ENCODE measurements around the gene SCGB1A1.
A peak's percentile ranks its signal among the peaks of the same experiment; 100 is the strongest.
"Not testable (repeated sequence)": the region's sequence is repeated elsewhere in the genome, so short reads cannot be mapped to it uniquely, and the experiment has no call there.

Gene SCGB1A1, protein sequence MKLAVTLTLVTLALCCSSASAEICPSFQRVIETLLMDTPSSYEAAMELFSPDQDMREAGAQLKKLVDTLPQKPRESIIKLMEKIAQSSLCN

DNA sequence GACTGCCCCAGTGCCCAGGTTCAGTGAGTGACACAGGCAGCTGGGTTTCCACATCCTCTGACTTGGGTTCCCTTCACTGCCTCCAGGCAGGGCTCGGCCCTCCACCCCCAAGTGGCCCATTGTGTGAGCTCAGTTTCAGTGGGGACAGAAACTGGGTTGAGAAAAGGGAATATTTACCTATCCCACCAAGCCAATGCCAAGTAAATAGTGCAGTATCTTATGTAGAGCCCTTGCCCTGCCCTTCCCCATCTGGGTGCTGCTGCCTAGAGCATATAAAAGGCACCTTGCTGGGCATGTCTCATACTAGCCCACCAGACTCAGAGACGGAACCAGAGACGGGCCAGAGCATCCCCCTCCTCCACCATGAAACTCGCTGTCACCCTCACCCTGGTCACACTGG lies at the start of gene SCGB1A1:
SCGB1A1 (plus strand) TSS at position 301 of the 400 bp plus-strand sequence; CDS start at position 364, 63 bp downstream.
- no peak for DNase-seq

DNA sequence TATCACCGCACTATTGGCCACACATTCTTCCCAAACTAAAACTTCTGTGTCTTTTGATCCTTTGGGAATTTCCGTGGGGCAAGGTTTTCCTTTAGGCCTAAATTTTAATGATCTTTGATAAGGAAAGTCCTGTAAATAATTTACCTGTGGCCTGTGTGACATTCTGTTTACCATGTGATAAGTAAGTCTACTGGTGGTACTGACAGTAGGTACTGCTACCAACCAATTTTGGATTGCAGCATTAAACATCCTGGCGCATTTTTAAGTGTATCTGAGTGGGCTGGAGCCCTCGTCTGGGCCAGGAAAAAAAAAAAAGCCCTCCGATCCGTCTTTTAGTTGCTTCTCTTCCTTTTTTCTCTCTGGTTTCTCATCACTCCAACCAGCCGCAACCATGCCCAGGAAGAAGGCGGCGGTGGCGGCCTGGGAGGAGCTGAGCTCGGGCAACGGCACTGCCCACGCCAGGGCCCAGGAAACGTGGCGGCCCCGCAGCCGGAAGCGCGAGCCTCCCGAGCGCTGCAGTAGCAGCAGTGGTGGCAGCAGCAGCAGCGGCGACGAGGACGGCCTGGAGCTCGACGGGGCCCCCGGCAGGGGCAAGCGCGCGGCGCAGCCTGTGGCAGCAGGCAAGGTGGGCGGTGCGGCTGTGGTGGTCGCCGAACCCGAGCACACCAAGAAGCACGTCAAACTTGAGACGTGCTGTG lies 47.9 kb upstream of the SCGB1A1 start:
- DNase-seq, result no peak

DNA sequence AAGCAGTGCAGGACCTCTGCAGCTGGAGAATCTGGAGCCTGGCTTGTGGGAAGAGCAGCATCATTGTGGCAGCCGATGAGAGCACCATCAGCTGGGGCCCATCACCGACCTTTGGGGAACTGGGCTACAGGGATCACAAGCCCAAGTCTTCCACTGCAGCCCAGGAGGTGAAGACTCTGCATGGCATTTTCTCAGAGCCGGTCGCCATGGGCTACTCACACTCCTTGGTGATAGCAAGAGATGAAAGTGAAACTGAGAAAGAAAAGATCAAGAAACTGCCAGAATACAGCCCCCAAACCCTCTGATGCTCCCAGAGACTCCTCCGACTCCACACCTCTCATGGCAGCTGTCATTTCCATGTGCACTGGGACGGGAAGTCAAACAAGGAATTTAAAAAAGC lies 46.0 kb upstream of the SCGB1A1 start:
- no peak for DNase-seq

DNA sequence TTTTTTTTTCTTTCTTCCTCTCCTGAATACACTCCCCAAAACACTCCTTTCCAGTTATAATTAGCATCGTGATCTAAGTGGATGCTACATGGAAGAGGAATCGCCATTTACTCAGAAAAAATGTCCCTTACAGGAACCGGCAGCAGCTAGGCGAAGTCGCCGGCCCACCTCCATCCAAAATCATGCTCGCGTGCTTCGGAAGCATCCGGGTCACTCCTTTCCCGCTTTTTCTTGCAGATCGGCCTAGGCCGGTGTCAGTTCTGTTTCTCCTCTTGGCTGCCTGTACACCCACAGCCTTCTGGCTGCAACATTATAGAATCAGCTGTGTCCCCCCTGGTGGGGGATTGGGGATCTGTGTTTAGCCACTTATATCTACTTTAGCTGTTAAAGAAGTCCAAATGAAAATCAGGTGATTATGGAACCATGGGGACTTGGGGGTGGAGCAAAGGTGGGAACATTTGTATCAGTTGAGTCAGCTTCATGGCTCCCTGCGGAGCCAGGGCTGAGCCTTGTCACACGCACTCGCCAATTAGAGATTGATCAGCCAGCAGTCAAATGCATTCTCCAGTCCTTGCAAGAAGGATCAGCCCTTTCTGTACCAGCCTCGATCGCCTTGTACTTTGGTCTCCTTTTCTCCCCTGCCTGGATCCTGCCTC lies 45.2 kb upstream of the SCGB1A1 start:
- DNase-seq, result no peak

DNA sequence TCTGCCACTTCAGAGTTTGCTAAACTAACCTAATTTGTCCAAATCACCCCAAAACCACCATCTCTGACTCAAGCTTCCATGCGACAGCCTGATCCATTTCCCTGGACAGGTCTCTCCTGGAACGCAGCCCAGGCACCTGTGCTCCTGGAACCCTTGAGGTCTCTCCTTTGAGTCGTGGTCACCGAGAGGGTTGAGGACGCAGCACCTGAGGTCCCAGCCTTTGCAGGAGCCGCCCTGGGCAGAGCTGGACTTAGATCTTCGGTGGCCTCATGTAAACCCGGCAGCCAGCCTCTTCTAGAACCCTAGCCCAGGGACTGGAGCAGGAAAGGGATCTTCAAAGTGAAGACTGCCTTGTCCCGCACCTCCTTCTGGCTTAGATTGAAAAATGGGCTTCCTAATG lies 44.0 kb upstream of the SCGB1A1 start:
- DNase-seq, result no peak

DNA sequence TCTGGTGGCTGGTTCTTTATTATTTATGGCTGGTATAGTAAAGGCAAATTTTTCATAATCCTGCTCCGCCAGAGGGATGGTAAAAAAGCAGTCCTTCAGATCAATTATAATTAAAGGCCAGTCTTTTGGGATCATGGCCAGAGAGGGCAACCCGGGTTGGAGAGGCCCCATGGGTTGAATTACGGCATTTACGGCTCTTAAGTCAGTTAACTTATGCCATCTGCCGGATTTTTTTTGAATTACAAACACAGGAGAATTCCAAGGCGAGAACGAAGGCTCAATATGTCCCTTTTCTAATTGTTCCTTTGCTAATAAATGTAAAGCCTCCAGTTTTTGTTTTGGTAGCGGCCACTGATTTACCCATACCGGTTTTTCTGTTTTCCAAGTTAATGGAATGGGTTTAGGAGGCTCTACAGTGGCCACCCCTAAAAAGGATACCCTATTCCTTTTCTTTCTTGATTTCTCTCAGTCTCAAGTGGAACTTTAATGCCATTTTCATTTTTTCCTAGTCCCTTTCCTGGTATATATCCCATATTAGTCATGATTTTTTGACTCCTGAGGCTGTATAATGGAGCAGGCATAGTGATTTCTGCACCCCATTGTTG lies 40.3 kb upstream of the SCGB1A1 start:
- peak; percentile 78 for DNase-seq

DNA sequence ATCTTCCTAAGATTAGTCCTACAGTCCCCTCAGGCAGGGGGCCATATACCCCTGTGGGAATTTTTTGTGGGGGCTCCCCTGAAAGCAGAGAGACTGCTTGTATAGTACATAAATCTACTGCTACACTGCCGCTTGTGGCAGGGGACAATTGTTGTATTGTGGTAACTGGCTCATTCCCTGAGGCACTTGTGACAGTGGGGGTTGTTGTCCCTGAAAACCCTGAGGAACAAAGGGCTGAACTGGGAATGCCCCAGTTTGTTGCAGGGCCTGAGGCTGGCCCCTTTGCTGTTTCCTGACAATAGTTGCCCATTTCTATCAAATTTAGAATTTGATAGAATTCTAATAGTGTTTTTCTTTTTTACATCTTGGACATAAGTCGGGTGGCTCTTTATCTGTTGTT lies 39.2 kb upstream of the SCGB1A1 start:
- peak; percentile 70 for DNase-seq

DNA sequence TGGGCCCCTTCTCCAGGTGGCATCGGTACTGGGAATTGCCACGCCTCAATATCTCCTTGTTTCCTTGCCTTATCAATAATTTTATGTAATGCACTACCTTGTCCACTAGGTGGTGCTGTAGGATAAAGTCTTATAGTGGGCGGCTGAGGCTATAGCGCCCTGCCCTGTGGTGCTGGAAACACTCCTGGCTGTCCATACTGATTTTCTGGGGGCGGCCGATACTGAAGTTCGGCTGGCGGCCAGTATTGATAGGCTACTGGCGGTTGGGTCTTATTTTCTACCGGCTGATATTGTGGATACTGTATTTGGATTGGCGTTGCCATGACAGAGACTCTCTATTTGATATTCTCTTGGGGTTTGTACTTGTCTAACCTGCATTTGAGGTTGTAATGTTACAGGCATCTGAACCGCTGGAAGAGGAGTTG lies 38.0 kb upstream of the SCGB1A1 start:
- peak; percentile 81 for DNase-seq

DNA sequence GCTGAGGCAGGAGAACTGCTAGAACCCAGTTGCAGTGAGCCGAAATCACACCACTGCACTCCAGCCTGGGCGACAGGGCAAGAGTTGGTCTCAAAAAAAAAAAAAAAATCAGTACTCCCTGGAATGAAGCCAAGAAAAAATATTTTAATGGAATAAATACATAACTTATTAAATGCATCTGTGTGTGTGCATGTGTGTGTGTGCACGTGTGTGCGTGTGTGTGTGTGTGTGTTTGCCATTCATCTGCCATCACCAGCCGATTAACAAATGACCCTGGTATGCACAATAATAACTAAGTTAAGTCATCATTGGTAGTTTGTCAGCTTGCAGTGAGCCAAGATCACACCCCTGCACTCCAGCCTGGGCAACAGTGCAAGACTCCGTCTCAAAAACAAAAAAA lies 35.0 kb upstream of the SCGB1A1 start:
- DNase-seq, result no peak

DNA sequence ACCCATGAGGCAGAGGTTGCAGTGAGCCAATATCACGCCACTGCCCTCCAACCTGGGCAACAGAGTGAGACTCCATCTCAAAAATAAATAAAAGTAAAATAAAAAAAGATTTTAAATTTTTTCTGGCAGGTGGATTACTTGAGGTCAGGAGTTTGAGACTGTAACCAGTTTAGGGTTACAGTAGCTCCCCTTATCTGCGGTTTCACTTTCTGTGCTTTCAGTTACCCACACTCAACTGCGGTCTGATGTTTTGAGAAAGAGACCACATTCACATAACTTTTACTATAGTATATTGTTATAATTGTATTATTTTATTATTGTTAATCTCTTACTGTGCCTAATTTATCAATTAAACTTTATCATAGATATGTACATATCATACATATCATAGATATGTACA lies 32.8 kb upstream of the SCGB1A1 start:
- DNase-seq, result not testable (repeated sequence)

DNA sequence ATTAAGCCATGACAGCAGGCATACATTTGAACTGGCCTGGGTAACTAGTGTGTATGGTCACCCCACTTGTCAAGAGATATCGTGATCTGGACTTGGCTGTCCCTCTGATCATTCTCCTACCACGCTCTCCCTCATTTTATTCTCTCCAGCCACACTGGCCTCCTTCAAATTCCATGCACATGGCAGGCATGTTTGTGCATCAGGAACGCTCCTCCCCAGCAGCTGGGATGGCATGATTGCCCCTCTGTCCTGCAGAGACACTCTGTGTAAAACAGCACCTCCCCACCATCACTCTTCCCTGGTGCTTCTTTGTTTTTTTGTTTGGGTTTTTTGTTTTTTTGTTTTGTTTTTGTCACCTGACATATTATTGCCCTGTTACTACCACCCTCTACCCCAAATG lies 31.5 kb upstream of the SCGB1A1 start:
- no peak for DNase-seq

DNA sequence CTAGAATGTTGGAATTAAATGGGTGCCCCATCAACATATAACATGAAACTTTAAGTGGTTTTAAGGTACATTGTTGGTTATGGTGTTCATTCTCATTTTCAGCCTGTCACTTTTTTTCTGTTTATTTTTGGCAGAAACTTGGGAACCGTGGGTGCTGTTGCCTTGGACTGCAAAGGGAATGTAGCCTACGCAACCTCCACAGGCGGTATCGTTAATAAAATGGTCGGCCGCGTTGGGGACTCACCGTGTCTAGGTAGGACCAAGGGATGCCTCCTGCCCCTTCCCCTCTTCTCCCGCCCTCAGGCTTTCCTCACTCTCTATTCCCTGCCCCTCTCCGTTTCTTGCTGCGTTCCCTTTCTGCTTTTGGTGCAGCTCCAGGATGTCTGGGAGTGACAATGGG lies 29.8 kb upstream of the SCGB1A1 start:
- no peak for DNase-seq

DNA sequence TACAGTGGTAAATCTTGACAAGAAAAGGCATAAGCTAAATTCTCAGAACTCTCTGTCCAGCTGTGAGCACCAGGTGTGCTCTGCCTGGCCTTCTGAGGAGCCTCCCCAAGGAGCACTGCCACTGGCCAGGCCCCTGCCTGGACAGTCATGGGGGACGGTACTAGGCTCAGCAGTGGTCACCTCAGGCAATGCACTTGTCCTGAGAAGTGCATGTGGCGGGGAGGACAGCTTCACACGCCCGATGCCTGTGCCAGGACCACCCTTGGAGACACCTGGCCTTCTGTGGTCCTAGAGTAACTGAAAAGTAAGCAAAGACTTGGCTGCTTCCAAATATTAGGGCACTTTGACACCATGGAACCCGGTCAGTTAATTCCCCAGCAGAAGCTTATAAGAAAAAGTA lies 28.6 kb upstream of the SCGB1A1 start:
- no peak for DNase-seq

DNA sequence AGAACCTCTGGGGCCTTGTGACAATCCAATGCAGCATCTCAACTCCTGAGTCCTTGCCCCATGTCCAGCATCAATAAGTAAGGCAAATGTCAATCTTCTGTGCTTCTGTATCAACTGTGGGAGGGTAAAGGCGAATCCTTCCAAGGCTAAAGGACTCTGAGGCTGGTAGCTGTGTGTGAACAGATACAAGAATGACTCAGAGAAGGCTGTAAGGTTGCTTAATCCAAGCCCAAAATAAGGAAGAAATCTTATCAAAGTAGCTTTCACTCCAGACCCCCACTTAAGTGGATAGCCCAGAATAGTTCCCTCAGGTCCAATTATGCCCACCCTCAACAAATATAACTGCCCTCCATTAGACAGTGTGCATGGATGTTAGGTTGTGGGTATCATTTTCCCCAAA lies 28.1 kb upstream of the SCGB1A1 start:
- DNase-seq, result no peak

DNA sequence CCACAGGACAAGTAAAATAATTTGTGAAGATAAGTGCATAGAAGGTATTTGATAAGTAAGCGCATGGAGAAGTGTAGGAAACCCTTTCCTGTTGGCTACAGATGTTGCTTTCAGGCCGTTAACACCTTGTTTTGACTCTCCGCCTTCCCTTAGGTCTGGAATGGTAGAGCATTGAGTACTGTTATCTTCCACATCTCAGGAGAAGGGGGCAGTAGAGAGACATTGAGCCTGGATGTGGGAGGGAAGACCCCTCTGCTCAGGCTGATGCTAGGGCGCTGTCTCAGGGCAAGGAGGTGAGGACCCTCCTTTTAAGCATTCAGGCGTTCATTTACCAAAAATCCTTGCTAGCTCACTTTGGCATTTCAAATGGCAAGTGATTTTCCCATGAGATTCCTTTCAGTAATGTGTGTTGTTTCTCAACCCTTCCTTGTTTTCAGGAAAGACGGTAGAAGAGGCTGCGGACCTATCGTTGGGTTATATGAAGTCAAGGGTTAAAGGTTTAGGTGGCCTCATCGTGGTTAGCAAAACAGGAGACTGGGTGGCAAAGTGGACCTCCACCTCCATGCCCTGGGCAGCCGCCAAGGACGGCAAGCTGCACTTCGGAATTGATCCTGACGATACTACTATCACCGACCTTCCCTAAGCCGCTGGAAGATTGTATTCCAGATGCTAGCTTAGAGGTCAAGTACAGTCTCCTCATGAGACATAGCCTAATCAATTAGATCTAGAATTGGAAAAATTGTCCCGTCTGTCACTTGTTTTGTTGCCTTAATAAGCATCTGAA lies 27.0 kb upstream of the SCGB1A1 start:
- DNase-seq, result no peak

DNA sequence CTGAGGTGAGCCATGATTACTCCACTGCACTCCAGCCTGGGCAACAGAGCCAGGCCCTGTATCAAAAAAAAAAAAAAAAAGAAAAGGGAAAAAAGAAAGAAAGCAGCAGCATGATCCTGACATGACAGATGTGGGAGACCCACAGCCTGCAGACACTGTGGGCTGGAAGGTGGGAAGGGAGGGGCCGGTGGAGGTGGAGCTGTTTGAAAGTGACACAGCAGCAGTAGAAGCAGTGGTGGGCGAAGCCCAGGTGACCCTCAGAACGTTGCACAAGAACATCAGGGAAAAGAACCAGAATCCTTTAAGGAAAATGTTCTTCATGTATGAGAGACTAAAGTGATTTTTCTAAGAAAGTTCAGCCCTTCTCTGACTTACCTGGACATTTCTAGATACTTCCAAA lies 26.3 kb upstream of the SCGB1A1 start:
- DNase-seq, result no peak

DNA sequence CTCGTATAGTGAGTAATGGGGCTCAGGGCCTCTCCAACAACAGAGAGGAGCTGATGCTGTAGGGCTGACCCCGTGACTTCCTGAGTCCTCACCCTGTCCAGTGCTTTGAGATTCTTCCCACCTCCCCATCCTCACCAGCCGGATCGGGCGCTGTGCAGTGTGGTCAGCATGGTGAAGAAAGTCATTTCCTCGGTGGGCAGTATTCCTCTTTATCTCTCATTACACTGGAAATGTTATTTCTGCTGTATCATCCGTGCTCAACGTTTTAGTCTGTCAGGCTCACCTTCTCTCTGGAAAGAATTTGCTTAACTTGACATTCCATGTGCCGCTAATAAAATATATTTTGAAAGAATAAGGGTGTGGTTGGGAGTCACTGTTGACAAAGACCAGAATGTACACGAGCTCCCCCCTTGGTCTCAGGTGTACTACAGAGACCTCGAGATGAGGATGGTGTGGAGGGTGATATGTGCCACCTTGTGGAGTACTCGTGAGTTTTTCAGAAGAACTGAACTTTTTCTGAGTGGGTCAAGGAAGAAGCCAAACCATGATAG lies 25.7 kb upstream of the SCGB1A1 start:
- DNase-seq, result no peak

DNA sequence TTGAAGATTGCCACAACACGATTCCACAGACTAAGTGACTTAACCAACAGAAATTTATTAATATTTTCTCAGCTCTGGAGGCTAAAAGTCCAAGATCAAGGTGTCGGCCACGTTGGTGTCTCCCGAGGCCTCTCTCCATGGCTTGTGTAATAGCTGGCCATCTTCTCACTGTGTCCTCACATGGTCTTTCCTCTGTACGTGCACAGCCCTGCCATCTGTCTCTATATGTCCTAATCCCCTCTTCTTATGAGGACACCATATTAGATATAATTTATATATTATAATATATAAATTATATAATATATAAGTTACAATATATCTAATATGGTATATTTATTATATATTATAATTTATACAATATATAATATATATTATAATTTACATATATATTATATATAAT lies 25.1 kb upstream of the SCGB1A1 start:
- DNase-seq, result no peak

DNA sequence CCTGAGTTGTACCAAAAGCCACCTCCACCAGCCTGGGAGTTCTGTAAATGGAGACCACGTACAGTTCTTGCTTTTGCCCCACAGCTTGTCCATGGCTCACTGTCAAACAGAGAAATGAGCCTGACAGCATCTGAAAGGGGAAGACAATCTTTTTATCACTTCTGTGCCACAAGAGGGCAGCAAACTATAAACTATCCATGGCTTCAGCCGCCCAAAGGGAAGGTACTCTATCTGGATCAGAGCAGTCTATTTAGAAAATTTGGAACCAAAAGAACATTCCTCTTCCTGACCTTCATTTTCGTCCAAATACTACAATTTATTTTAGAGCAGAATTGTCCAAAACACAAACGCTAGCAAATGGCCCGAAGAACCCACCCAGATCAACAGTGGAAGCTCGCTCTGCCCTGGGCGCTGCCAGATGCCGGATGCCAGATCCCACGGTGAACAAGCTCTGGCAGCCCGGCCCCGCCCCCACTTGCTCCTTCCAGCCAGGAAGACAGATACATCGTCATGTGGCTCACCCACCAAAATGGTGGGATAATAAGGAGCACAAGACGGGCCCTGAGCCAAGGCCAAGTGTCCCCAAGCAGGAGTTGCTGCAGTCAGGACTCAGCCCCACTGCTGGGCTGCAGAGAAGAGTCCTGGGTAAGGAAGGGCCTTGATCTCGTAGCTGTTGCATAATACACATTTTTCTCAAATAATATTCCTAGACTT lies 23.9 kb upstream of the SCGB1A1 start:
- peak; percentile 84 for DNase-seq

DNA sequence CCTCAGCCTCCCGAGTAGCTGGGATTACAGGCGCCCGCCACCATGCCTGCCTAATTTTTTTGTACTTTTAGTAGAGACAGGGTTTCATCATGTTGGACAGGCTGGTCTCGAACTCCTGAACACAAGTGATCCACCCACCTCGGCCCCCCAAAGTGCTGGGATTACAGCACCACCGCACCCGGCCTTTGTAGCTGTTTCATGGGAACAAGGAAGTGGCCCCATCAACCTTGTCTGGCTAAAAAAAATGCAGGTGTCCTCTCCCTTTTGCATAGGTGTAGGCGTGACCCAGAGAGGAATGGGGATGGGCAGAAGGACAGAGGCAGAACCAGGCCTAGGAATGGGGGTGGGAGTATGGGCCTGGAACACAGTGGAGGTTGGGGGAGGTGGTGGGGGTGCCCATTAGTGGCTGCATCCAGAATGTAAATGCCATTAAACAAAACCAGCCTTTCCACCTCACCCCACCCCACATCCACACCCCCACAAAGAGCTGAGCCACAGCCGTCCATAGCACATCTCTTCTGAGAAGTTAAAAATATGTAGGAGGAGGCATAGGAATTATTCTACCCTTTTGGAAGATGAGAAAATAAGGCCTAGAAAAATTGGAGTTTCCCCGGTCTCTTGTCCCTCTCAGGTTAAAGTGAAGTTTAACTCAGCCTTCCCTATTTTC lies 22.8 kb upstream of the SCGB1A1 start:
- no peak for DNase-seq
